Fibroblast of the aortic adventitia (primary cell): Measurements from ENCODE around the gene CCNB1. TPM values are rescaled to one million over a fixed set of nuclear protein-coding genes. Genes with fewer than 3 reads are reported as not detected.

Experiments
- DNase-seq: peaks from one replicate; pipeline ENCODE4 v3.0.0-alpha.2; 2010; ENCODE audit warnings: low read depth
- H3K4me3 ChIP-seq: 2 replicates; pipeline ENCODE4 v1.5.1; 2011; ENCODE audit warnings: low read depth, mild to moderate bottlenecking, control low read depth, low read length, moderate library complexity
- CTCF ChIP-seq: IDR thresholded peaks from 2 replicates; pipeline ENCODE4 v1.5.1; 2011; ENCODE audit warnings: mild to moderate bottlenecking, low read length, control low read depth, inconsistent platforms; ENCODE audit not compliant: insufficient read depth
- total RNA-seq: library from RNA; depleted of rRNA; stranded (reverse); fragments of >200 nt; gene quantifications from 2 replicates; pipeline ENCODE4 v1.2.3, GENCODE V29; 2012; ENCODE audit warnings: low replicate concordance

The CCNB1 gene
- total RNA-seq, 1 donor = 51.7 TPM

GRCh38 chr5:69209602-69210001, 42.7 kb downstream of the CCNB1 start:
- H3K4me3 ChIP-seq = no peak overlapping the region
- DNase-seq = peak; percentile 20
- no peak for TF ChIP-seq CTCF

GRCh38 chr5:69211200-69211599, 44.2 kb downstream of the CCNB1 start:
- TF ChIP-seq CTCF = no peak
- no peak overlapping the region for H3K4me3 ChIP-seq
- no peak for DNase-seq

GRCh38 chr5:69212022-69212421, 45.1 kb downstream of the CCNB1 start:
- TF ChIP-seq CTCF = no peak
- no peak for DNase-seq

GRCh38 chr5:69213513-69214215, 46.7 kb downstream of the CCNB1 start:
- TF ChIP-seq CTCF = no peak
- peak; percentile 68 for DNase-seq
- no peak overlapping the region for H3K4me3 ChIP-seq

More at GRCh38 chr5:69212022-69212421, 45.1 kb downstream of the CCNB1 start:
- no peak overlapping the region for H3K4me3 ChIP-seq

- no peak for TF ChIP-seq CTCF
- DNase-seq = no peak
- peak overlapping the region; percentile 39 for H3K4me3 ChIP-seq
Measured at GRCh38 chr5:69217151-69217511, 50.2 kb downstream of the CCNB1 start.

- TF ChIP-seq CTCF = peak; percentile 44
- peak; percentile 88 for DNase-seq
Measured at GRCh38 chr5:69217548-69218526, 50.9 kb downstream of the CCNB1 start.

More at GRCh38 chr5:69217548-69218526, 50.9 kb downstream of the CCNB1 start:
- peak overlapping the region; percentile 97 for H3K4me3 ChIP-seq
